NB4 (cell line): ENCODE measurements around the gene TRH.

Experiments used
- MAX ChIP-seq: IDR thresholded peaks from 2 replicates; pipeline ENCODE4 v1.6.1; 2011; ENCODE audit warnings: low read depth, low read length
- POLR2A ChIP-seq: IDR thresholded peaks from 2 replicates; pipeline ENCODE4 v1.6.1; 2011; ENCODE audit warnings: mild to moderate bottlenecking; ENCODE audit not compliant: insufficient read length; ENCODE audit errors: extremely low read depth
- TF ChIP-seq, protein P1 (sequence below): IDR thresholded peaks from one replicate; pipeline ENCODE4 v1.5.1; 2012; ENCODE audit warnings: low read depth, low read length

- TF ChIP-seq, protein P1, sequence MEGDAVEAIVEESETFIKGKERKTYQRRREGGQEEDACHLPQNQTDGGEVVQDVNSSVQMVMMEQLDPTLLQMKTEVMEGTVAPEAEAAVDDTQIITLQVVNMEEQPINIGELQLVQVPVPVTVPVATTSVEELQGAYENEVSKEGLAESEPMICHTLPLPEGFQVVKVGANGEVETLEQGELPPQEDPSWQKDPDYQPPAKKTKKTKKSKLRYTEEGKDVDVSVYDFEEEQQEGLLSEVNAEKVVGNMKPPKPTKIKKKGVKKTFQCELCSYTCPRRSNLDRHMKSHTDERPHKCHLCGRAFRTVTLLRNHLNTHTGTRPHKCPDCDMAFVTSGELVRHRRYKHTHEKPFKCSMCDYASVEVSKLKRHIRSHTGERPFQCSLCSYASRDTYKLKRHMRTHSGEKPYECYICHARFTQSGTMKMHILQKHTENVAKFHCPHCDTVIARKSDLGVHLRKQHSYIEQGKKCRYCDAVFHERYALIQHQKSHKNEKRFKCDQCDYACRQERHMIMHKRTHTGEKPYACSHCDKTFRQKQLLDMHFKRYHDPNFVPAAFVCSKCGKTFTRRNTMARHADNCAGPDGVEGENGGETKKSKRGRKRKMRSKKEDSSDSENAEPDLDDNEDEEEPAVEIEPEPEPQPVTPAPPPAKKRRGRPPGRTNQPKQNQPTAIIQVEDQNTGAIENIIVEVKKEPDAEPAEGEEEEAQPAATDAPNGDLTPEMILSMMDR = no peak
- TF ChIP-seq POLR2A = no peak
- no peak for TF ChIP-seq MAX
Observed at GRCh38 chr3:129952556-129953355, 21.8 kb upstream of the TRH start.
